GM19438 (cell line): ENCODE results near the gene IDE.

Source experiments
- ATAC-seq: cut with Tn5 transposase; IDR thresholded peaks from one replicate; pipeline ENCODE4 v1.9.1; 2021; ENCODE audit warnings: low read depth; ENCODE audit not compliant: unreplicated experiment

IDE gene

GRCh38 chr10:92569071-92569470 lies 4.8 kb downstream of the IDE start:
- no peak for ATAC-seq

GRCh38 chr10:92567952-92568600 lies 5.8 kb downstream of the IDE start:
- ATAC-seq = no peak

- ATAC-seq = no peak
Measured at GRCh38 chr10:92562424-92562823, 11.5 kb downstream of the IDE start.

- ATAC-seq = no peak
Measured at GRCh38 chr10:92559046-92559445, 14.8 kb downstream of the IDE start.

GRCh38 chr10:92553959-92554358 lies 19.9 kb downstream of the IDE start:
- no peak for ATAC-seq

- ATAC-seq = no peak
Measured at GRCh38 chr10:92552310-92552709, 21.6 kb downstream of the IDE start.

GRCh38 chr10:92550924-92551323 lies 23.0 kb downstream of the IDE start:
- no peak for ATAC-seq

GRCh38 chr10:92547676-92548075 lies 26.2 kb downstream of the IDE start:
- no peak for ATAC-seq

- ATAC-seq = no peak
Measured at GRCh38 chr10:92545556-92545955, 28.3 kb downstream of the IDE start.

GRCh38 chr10:92544296-92544695 lies 29.6 kb downstream of the IDE start:
- ATAC-seq = no peak

- no peak for ATAC-seq
Measured at GRCh38 chr10:92542458-92542857, 31.4 kb downstream of the IDE start.

- ATAC-seq = no peak
Measured at GRCh38 chr10:92541583-92541982, 32.3 kb downstream of the IDE start.

- no peak for ATAC-seq
Measured at GRCh38 chr10:92538231-92538958, 35.5 kb downstream of the IDE start.

GRCh38 chr10:92530891-92531535 lies 42.9 kb downstream of the IDE start:
- ATAC-seq = no peak

- ATAC-seq = no peak
Measured at GRCh38 chr10:92530421-92530820, 43.5 kb downstream of the IDE start.

GRCh38 chr10:92527716-92528115 lies 46.2 kb downstream of the IDE start:
- no peak for ATAC-seq

GRCh38 chr10:92523639-92524038 lies 50.3 kb downstream of the IDE start:
- ATAC-seq = no peak

- peak; percentile 66 for ATAC-seq
Measured at GRCh38 chr10:92517034-92517655, 56.7 kb downstream of the IDE start.

GRCh38 chr10:92508866-92509265 lies 65.0 kb downstream of the IDE start:
- ATAC-seq = no peak

- no peak for ATAC-seq
Measured at GRCh38 chr10:92506336-92506735, 67.6 kb downstream of the IDE start.

GRCh38 chr10:92505044-92505443 lies 68.8 kb downstream of the IDE start:
- ATAC-seq = no peak
